HepG2 (cell line): ENCODE measurements around the gene CISD2. TPM values are rescaled to one million over a fixed set of nuclear protein-coding genes. Genes with fewer than 3 reads are reported as not detected.
A peak's percentile ranks its signal among the peaks of the same experiment; 100 is the strongest.

ENCODE experiments used
- AGO2 ChIP-seq: fragments of 200-400 bp; formaldehyde crosslinking; optimal IDR thresholded peaks from 2 replicates; pipeline ENCODE3; 2017; ENCODE audit warnings: mild to moderate bottlenecking, low read depth, low read length, moderate library complexity
- ATF3 ChIP-seq: sonication (generic); formaldehyde crosslinking; IDR thresholded peaks from 2 replicates; pipeline ENCODE4 v1.4.0; 2020; ENCODE audit warnings: missing genetic modification reagents
- BRCA1 ChIP-seq: sonication (generic); formaldehyde crosslinking; IDR thresholded peaks from 2 replicates; pipeline ENCODE4 v1.4.0; 2020; ENCODE audit warnings: missing genetic modification reagents
- FOSL2 ChIP-seq: sonication (generic); formaldehyde crosslinking; IDR thresholded peaks from 2 replicates; pipeline ENCODE4 v1.4.0; 2020; ENCODE audit warnings: missing genetic modification reagents
- HOXA5 ChIP-seq: sonication (generic); formaldehyde crosslinking; IDR thresholded peaks from 2 replicates; pipeline ENCODE4 v1.4.0; 2020; ENCODE audit warnings: missing genetic modification reagents
- MATR3 ChIP-seq: sonication (generic); formaldehyde crosslinking; IDR thresholded peaks from 2 replicates; pipeline ENCODE4 v1.4.0; 2020; ENCODE audit warnings: missing genetic modification reagents
- MEIS2 ChIP-seq: sonication (generic); formaldehyde crosslinking; IDR thresholded peaks from 2 replicates; pipeline ENCODE4 v1.9.0; 2021; ENCODE audit warnings: mild to moderate bottlenecking, missing genetic modification reagents
- MTF2 ChIP-seq: sonication (generic); formaldehyde crosslinking; IDR thresholded peaks from 2 replicates; pipeline ENCODE4 v1.5.0; 2020; ENCODE audit warnings: missing genetic modification reagents, borderline replicate concordance
- RNF2 ChIP-seq: fragments of 450-650 bp; conservative IDR thresholded peaks from 2 replicates; pipeline ENCODE4 v1.6.1; 2016; ENCODE audit warnings: low read depth
- SNAPC2 ChIP-seq: sonication (generic); formaldehyde crosslinking; IDR thresholded peaks from 2 replicates; pipeline ENCODE4 v1.8.1; 2022; ENCODE audit warnings: mild to moderate bottlenecking, missing genetic modification reagents
- SRSF4 ChIP-seq: fragments of 200-400 bp; formaldehyde crosslinking; IDR thresholded peaks from one replicate; pipeline ENCODE4 v1.6.1; 2018; ENCODE audit warnings: mild to moderate bottlenecking, low read depth, low read length, moderate library complexity; ENCODE audit not compliant: poor library complexity, severe bottlenecking
- ZNF318 ChIP-seq: sonication (generic); formaldehyde crosslinking; IDR thresholded peaks from 2 replicates; pipeline ENCODE4 v1.4.0; 2020; ENCODE audit warnings: mild to moderate bottlenecking, missing genetic modification reagents
- ZNF775 ChIP-seq: sonication (generic); formaldehyde crosslinking; IDR thresholded peaks from 2 replicates; pipeline ENCODE4 v1.4.0; 2020; ENCODE audit warnings: missing genetic modification reagents, mild to moderate bottlenecking, moderate library complexity, borderline replicate concordance
- polyA plus RNA-seq, 8 experiments: library from polyadenylated mRNA; depleted of rRNA in 3 of 8; stranded (reverse) in 7 of 8; unstranded in 1 of 8; fragments of >200 nt; fragmentation: Illumina TruSeq in 4 of 8; extraction: Trizol in 4 of 8; gene quantifications; 2 replicates each; pipeline versions ENCODE4 v1.2.1 to v1.2.3, GENCODE V29; 2011 to 2016; ENCODE audit warnings: low read depth in 4 of 8, missing spikeins in 1 of 8, mixed read lengths in 1 of 8; ENCODE audit not compliant: insufficient read depth in 1 of 8
- total RNA-seq, 5 experiments: library from RNA; depleted of rRNA; stranded (reverse); fragments of >200 nt; fragmentation: Illumina TruSeq; extraction: Trizol; gene quantifications; 2 replicates each; pipeline ENCODE4 v1.2.3, GENCODE V29; 2016; ENCODE audit warnings: low read depth in 1 of 5
- TF ChIP-seq, protein P1 (sequence below): sonication (generic); formaldehyde crosslinking; IDR thresholded peaks from 2 replicates; pipeline ENCODE4 v1.5.0; 2020; ENCODE audit warnings: mild to moderate bottlenecking, missing genetic modification reagents
- TF ChIP-seq, protein P2 (sequence below): sonication (generic); formaldehyde crosslinking; IDR thresholded peaks from 2 replicates; pipeline ENCODE4 v1.5.0; 2020; ENCODE audit warnings: missing genetic modification reagents

CISD2 gene
- total and polyA plus RNA-seq, 2 of the 13 experiments (the other 11 are each of a cell fraction or from before 2014, with no cell fraction given): 24.5 to 37.7 TPM

DNA sequence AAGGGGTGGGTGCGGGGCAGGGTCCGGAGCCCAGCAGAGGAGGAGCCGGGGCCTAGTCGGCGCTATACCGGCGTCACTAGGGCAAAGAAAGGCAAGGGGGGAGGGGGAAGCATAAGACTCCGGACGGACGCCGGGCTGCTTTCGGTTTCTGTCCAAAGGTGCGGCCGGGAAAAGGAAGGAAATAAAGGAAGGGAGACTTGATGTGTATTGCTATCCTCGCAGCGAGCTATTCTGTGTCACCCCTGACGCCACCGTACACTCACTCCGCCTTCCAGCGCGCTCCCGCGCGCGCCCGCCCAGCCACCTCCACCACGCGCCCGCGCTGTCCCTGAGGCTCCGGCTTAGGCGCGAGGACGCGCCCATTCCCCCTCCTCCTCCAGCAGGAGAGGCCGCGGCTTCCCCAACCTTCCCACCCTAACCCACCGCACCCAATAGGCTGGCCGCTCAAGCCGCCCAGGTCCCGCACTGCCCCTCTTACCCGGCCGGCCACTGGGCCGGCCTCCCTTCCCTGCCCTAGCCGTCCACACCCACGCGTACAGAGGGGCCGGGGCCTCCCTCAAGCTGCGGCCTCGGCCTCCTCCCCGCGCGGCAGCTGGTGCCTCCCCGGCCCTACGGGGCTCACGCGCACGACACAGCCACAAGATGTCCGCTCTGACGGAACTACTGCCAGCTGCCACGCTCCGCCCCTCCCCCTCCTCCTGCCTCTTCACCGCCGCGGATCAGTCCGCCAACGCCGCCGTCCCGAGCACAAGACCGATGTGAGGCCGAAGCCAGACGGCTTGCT, 41.7 kb upstream of the CISD2 start, which contains the start of gene UBE2D3 (continued):
- TF ChIP-seq ATF3 (peak; percentile 34; the same call in 1 of the 2 replicates), BRCA1 (CRISPR knock-in tag) (0 out of 2 replicates have a peak, but pooled peaks have one; percentile 41), RNF2 (peak; percentile 72; the same call in 1 of the 2 replicates), FOSL2 (0 out of 2 replicates have a peak, but pooled peaks have one; percentile 8), SNAPC2 (CRISPR knock-in tag) (0 out of 2 replicates have a peak, but pooled peaks have one; percentile 21), ZNF775 (CRISPR knock-in tag) (no peak), SRSF4 (no peak), MTF2 (CRISPR knock-in tag) (0 out of 2 replicates have a peak, but pooled peaks have one; percentile 13), MEIS2 (CRISPR knock-in tag) (peak; percentile 67; the same call in 1 of the 2 replicates), ZNF318 (CRISPR knock-in tag) (0 out of 2 replicates have a peak, but pooled peaks have one; percentile 16), MATR3 (CRISPR knock-in tag) (no peak), AGO2 (peak; percentile 96), HOXA5 (peak; percentile 69; the same call in 1 of the 2 replicates)
- TF ChIP-seq, protein P1, sequence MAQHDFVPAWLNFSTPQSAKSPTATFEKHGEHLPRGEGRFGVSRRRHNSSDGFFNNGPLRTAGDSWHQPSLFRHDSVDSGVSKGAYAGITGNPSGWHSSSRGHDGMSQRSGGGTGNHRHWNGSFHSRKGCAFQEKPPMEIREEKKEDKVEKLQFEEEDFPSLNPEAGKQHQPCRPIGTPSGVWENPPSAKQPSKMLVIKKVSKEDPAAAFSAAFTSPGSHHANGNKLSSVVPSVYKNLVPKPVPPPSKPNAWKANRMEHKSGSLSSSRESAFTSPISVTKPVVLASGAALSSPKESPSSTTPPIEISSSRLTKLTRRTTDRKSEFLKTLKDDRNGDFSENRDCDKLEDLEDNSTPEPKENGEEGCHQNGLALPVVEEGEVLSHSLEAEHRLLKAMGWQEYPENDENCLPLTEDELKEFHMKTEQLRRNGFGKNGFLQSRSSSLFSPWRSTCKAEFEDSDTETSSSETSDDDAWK (CRISPR knock-in tag): no peak
- TF ChIP-seq, protein P2, sequence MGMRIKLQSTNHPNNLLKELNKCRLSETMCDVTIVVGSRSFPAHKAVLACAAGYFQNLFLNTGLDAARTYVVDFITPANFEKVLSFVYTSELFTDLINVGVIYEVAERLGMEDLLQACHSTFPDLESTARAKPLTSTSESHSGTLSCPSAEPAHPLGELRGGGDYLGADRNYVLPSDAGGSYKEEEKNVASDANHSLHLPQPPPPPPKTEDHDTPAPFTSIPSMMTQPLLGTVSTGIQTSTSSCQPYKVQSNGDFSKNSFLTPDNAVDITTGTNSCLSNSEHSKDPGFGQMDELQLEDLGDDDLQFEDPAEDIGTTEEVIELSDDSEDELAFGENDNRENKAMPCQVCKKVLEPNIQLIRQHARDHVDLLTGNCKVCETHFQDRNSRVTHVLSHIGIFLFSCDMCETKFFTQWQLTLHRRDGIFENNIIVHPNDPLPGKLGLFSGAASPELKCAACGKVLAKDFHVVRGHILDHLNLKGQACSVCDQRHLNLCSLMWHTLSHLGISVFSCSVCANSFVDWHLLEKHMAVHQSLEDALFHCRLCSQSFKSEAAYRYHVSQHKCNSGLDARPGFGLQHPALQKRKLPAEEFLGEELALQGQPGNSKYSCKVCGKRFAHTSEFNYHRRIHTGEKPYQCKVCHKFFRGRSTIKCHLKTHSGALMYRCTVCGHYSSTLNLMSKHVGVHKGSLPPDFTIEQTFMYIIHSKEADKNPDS (CRISPR knock-in tag): 0 out of 2 replicates have a peak, but pooled peaks have one; percentile 49
